Inferior parietal cortex (tissue), 1 donor: Measurements from ENCODE around the gene IL17REL.

Experiments used
- DNase-seq: peaks from one replicate; pipeline ENCODE4 v3.0.0-alpha.2; 2016; ENCODE audit errors: extremely low spot score

IL17REL gene

DNA sequence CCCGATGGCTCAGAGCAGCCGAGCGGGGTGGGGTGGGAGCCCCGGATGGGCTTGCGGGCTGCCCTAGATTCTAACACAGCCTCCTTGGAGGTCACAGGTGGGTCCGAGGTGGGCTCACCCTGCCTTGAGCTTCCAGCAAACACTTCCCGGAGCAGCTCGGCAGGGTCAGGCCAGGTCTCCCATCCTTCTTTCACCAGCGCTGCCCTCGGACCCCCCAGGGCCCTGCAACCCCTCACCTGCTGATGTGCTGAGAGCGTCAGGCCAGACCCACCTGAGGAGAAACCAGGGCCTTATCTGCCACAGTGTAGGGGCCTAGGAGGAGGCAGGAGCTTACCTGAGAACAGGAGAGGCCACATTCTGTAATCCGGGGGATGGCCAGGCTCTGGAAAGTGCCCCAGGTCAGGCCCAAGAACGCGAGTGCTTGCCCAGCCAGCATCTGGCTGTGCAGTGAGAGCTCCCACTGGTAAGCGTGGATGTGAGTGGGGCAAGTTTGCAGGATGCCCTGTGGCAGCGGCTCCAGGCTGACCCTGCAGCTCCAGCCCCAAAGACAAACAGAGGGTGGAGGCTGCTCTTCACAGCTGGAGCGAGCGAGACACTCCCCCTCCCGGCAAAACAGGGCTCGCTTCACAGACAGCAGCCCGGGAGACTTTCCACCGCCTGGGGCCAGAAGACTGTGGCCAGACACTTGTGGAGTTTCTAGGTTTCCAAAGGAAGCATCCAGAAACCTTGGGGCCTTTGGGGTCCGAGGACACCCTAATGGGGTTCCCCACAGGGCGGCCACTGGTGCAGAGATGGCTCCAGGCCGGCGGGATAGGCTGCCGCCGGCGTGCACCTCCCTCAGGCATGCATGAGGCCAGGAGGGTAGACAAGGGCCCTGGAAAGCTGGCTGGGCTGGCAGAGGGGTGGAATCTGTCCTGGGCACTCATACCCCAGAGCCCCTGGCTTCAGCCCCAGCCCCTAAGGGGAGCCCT, at the start of gene IL17REL:
Gene IL17REL, minus strand, starts transcription at position 555 of the 971 bp plus-strand sequence. Its CDS starts 119 bp downstream, at position 436.
- no peak for DNase-seq

DNA sequence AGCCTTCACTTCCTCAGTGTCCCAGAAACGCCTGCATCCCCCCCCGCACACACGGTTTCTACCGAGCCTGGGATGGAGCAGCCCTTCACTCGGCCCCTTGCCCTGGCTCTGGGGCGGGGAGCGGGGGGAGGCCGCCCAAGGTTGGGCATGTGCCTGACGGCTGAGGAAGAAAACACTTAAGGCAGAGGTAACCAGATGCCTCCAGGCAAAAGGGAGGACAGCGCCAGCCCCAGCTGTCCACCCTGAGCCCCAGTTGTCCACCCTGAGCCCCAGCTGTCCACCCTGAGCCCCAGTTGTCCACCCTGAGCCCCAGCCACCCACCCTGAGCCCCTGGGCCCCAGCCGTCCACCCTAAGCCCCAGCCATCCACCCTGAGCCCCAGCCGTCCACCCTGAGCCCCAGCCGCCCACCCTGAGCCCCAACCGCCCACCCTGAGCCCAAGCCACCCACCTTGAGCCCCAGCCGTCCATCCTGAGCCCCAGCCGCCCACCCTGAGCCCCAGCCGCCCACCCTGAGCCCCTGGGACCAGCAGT, 49.3 kb upstream of the IL17REL start:
- DNase-seq: no peak

DNA sequence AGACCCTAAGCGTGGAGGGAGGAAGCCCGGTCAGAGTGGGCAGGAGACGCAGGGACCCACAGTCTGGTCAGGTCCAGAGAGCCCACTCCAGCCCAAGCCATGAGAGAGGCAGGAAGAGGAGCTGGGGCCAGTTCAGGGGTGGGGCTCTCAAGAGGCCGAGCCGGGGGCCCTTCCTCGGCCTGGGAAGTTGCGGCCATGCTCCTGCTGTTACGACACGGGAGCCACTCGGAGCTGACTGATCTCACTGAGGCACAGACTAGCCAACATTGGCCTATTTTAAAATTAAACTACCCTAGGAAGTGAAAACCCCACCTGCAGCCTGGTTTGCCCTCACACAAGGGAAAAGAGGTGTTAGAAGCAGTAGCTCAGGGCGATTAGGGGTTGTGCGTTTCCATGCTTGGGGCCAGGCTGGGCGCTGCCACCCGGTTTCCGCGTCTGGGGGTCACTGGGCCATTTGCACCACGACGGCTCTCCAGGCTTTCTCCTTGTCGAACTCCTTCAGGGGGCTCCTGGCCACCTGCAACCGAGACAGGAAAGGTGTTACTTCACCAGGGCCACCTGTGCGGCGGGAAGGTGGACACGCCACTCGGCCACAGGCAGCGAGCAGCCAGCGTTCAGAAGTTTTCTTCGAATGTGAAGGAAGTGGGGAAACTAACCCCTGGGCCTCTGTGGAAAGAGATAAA, 48.7 kb upstream of the IL17REL start:
- no peak for DNase-seq

DNA sequence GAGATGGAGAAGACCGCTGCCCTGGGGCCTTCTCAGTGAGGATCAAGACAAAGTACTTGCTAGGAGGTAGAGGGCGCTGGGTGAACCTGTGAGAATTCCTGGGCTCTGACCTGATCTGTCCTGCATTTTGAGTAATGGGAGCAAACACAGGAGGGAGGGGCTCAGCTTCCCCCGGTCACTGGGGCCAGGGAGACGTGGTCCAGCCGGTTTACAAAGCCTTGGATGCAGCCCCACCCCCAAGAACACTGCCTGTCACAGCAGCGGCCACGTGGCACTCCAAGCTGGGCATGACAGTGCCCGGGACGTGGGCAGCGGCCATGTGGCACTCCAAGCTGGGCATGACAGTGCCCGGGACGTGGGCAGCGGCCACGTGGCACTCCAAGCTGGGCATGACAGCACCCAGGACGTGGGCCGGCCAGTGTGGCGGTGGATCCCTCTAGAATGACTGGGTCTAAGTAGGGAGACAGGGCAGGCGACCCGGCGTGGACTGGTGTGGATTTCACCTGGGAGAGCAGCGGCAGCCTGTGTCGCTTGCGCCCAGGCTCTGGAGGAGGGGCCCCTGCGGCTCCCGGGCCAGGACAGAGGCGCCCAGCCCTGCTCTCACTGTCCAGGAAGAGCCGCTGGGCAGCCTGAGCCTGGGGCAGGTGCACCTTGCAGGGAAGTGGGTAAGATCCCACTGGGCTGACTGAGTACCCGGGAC, 48.0 kb upstream of the IL17REL start:
- DNase-seq: no peak

DNA sequence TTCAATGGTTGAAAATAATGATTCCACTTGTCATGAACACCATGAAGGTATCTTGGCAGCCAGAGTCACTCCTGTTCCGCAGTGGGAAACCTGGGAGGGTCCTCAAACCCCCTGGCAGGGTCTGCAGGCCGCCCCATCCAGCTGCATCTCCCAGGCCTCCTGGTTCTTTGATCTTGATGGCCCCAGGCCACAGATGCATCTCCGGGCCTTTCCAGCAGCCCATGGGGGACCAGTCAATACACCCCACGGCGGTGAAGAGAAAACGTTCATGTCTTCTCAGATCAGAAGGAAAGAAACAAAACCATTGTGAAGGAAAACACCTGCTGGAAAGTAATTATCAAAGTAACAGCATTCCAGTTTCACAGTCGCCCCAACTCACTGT, 47.3 kb upstream of the IL17REL start:
- DNase-seq: no peak

DNA sequence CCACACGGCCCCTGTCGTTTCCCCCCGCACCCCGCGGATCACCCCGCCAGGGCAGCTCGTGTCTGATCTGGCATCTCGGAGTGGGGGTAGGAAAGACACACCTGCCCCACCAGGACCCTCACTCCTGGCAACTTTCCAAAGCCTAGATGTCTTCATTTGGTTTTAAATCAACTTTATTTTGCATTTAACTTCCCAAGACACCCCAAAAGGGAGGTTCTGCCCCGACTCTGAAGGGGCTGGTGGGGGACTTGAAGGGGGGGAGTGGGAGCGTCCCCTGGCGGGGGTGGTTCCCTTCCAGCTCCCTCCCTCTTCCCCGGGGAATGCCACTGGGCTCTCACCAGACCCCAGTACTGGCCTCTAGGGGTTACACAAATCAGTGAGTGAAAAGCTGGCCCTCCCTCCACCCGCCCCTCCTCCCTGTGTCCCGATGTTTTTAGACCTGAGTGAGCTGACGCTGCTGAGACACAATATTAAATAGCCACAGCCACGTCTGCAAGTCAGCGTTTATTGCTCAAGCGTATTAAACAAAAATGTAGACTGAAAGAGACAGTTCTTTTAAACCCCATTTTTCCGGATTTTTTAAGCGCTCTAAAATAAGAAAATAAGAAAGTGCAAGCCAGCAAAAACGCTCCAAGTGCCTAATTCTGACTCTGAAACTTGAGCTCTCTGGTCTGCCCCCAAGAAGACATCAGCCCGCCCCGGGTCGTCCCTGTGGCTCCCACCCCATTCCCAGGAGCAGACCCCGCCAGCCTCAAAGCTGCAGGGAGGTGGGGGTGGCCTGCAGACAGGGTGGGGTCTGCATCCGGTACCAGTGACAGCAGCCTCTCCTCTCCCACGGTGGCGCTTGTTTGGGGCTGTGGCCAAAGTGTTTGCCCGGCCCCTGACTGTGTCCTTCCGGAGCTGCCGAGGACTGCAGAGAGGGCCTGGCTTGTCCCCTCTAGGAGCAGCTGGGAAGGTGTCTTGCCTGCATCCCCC, 46.6 kb upstream of the IL17REL start:
- DNase-seq: no peak

DNA sequence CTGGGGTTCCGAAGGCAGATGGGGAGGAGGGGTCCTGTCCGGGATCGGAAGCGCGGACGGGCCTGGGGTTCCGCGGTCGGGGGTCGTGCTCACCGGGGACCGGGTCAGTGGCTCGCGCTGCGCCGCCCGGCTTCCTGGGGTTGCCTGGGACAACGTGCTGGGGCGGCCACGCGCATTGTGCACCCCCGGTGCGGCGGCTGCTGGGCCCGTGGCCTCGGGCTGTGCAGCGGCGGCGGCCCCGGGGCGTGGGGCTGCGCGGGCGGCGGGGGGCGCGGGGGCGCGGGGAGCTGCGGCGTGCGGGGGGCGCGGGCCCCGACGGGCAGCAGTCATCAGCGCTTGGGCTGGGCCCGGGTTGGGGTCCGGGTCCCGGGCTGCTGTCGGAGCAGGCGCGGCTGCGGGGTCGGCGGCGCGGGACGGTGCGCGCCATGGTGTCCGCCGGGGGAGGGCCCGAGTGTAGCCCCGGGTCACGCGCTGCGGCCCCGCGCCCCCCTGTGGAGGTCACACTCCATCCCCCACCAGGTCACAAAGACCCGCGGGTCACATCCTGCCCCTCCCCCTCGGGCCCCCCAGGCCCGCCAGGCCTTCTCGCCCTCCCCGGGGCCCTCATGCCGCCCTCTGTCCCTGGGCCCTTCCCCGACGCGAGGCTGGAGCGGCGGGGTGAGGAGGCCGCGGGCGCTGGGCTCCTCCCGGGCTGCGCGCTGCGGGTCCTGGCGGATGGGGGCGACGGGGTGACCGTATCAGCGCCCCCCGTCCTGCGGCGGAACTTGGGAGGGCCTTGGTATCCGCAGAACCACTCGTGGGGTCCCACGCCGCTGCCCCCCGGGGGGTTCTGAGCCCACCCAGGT, 45.7 kb upstream of the IL17REL start, which contains the start of gene TTLL8:
Gene TTLL8, minus strand, starts transcription at position 238 of the 845 bp plus-strand sequence.
- no peak for DNase-seq

DNA sequence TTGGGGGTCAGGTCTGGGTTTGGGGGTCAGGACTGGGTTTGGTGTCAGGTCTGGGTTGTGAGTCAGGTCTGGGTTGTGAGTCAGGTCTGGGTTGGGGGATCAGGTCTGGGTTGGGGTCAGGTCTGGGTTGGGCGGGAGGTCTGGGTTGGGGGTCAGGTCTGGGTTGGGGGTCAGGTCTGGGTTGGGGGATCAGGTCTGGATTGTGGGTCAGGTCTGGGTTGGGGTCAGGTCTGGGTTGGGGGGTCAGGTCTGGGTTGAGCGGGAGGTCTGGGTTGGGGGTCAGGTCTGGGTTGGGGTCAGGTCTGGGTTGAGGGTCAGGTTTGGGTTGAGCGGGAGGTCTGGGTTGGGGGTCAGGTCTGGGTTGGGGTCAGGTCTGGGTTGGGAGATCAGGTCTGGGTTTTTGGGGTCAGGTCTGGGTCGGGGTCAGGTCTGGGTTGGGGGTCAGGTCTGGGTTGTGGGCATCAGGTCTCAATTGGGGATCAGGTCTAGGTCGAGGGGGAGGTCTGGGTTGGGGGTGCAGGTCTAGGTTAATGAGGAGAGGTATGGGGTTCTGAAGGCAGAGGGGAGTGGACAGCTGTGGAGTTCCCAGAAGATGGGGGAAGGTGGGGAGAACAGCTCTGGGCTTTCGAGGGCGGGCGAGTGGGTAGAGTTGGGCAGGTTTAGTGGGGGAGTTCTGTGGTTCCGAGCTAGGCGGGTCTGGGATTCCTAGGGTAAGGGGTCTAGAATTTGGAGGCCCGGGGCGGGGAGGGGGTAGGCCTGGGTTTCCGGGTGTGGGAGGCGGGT, 44.9 kb upstream of the IL17REL start:
- no peak for DNase-seq

DNA sequence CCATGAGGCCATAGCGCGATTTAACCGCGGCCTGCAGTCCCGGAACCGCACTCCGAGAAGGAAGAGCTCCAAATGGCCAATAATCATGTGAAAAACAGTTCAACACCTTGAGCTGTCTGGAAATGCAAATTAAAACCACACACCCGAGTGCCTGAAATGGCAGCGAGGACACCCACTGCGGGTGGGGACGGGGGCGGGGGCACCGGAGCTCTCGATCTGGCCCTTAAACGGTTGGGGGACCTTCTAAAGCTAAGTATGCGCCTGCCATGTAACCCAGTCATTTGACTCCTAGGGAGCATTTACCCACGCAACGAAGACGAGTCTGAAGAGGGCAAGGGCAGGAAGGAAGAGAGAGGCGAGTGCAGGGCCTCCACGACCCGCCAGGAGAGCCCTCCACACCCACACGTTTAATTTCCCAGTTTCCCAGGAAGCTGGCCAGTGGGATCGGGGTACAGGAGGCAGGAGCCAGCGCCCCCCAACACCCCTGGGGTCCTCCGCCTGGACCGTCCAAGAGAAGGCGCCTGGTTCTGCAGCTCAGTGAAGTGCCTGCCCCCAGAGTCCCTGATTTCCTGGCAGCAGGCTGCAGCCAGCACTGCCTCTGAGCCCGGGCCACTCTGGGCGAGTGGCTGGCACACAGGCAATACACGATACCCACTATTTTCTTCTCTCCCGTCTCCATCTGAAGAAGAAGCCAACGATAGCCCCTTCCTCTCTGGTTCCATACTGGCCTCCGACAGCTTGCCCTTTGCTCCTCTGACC, 43.8 kb upstream of the IL17REL start:
- no peak for DNase-seq

DNA sequence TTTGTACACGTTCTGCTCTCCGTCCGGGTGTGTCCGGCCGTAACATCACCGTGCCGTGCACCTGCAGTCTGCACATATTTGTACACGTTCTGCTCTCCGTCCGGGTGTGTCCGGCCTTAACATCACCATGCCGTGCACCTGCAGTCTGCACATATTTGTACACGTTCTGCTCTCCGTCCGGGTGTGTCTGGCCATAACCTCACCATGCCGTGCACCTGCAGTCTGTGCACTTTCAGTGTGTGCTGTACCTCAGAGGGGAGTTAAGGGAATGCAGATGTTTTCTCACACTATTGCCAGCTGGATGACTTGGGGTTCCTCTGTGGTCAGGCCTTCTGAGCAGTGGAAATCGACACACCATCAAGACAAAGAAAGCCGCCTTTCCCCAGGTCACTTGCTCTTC, 41.3 kb upstream of the IL17REL start:
- DNase-seq: no peak

DNA sequence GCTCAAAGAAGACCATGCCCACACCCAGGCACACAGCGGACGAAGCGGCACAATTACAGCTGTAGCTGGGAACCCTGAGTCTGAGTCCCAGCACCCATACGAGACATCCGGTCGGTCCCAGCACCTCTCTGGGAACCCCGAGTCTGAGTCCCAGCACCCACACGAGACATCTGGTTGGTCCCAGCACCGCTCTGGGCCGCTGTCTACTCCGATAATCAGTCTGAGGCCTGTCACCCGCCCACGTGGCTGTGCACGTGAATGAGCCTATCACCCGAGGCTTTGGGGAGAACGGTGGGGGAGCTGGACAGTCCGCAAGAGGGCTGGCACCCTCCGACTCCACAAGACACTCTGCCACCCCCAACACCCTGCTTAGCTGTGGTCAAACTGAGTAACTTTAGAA, 39.4 kb upstream of the IL17REL start:
- DNase-seq: no peak

DNA sequence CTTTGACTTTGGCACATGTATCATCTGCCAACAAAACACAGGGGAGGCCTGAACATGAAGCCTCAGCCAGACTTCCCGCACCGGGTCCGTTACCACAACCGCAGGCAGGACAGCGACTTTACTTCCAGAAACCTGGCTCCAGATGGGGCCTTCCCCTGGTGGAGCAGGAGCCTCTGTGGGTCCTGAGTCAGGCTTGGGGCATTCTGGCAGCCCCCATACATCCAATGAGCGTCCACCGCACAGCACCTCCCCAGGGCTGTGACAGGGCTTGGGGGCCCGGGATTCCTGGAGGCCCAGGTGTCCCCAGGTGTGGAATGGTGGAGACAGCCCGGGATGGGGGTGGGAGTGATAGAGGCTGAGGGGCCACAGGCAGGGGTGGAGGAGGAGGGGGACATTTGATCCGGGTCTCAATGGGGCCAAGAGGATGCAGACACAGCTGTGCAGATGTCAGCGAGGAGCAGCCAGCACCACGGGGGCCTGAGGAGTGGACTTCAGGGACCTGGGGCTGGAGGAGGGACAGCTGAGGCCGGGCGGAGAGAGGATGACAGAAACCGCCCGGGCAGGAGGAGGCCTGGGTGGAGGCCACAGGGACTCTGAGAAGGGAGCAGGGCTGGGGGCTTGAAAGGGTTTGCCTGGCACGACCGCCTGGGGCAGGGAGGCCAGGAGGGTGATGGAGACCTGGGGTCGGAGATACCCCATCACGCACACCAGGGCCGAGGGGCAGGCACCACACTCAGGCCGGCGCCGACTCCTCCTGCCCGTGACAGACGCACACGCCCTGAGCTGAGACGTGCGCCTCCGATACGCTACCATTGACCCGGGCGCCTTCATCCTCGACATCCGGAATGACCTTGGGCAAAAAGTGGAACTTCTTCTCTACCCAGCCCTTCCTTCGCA, 37.0 kb upstream of the IL17REL start:
- no peak for DNase-seq

DNA sequence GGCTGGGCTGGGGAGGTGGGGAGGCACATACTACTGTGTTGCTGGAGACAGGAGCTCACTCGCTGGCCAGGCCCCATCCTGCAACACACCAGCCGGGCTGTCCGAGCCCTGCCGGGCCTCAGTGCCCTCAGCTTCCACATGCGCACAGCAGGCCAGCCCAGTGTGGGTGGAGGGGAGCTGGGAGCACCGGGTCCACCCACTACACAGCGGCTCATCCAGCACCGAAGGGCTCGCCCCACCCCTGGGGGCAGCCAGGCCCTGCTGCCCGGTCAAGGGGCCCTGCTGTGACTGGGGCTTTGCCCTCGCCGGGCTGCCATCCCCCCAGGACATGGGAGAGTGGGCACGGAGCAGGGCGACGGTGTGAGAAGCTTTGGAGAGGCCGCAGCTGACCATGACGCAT, 36.3 kb upstream of the IL17REL start:
- no peak for DNase-seq

DNA sequence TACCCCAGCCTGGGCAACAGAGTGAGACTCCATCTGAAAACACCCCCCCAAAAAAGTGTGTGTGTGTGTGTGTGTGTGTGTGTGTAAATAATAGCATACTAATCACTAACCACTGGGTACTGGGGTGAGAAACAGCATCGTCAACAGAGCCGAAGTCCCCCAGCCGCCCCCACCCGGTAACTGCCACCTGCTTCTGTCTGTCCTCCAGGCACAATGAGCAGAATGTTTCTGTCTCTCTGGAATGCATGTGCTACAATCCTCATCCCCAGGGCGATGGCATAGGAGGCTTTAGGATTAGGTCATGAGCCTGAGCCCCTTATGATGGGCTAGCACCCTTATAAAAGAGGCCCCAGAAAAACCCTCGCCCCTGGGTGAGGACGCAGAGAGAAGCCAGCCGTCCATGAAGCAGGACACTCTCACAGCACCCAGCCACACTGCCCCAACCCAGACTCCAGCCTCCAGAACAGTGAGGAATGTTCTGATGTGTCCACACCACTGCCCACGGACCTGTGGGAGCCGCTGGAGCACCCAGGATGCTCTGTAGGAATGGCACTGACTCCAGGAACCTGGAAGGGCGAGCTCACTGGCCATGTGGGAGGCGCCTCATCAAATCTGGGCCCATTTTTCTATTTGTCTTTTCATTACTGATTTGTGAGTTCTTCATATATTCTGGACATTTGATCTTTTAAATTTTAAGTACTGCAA, 35.6 kb upstream of the IL17REL start:
- no peak for DNase-seq

DNA sequence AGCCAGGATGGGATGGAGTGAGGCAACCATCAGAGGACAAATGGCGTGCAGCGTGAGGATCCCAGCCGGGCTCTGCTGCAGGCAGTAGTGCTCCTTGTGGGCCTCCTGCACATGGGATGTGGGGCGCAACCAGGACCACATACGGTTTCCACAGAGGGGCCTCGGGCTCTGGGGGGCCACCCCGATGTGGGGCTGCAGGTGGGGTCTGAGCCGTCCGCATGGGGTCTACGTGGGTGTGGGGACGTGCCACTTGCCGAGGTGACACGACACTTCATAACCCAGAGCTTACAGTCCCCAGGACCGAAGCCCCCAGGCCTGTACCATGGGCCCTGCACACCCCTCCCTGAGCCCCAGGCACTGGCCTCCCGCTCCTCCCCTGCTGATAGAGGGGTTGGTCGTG, 34.8 kb upstream of the IL17REL start:
- DNase-seq: no peak

DNA sequence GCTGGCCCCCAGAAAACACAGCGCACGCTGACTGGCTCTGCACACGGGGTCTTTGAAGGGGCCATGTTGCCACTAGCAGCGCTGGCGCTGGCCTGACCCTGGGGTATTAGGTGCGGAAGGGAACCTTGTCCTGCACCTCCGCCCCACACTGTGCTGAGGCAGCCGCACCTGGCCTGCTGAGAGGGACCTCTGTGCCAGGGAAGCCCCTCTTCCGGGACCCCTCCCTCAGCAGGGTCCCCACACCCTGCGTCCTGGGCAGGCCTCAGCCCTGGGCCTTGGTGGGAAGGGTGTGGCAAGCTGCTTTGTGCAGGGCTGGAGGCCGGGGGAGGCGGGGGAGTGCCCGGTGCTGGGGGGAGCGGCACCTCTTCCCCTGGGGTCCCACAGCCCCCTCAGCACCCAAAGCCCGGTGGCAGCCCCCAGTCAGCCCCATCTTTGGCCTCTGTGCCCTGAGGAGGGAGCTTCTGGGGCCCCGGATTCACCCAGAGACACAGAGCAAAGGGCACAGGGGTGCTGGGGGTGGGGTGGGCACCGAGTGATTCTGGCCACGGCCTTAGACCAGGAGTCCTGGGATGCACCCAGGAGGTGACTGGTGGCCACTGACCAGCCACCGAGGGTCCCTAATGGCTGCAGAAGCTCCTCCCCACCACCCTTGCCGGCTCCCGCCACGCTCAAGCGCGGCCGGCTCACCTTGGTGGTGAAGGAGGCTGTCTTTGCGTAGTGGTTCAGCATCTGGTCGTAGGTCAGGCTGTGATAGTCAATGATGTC, 34.1 kb upstream of the IL17REL start:
- DNase-seq: no peak
